Mesodermal cell (in vitro differentiated cells): ENCODE data around the gene GRIN3B.
A peak's percentile ranks its signal among the peaks of the same experiment; 100 is the strongest.

ENCODE experiments used
- H3K27ac ChIP-seq: 2 replicates; pipeline ENCODE4 v1.7.0; 2013; ENCODE audit warnings: mild to moderate bottlenecking, low read depth, low read length, moderate library complexity; ENCODE audit not compliant: severe bottlenecking
- H3K36me3 ChIP-seq: 2 replicates; pipeline ENCODE4 v1.7.1; 2013; ENCODE audit warnings: mild to moderate bottlenecking, low read length, moderate library complexity; ENCODE audit not compliant: control insufficient read depth, insufficient read depth
- H3K4me1 ChIP-seq: one replicate; pipeline ENCODE4 v1.7.1; 2013; ENCODE audit warnings: mild to moderate bottlenecking, low read length; ENCODE audit not compliant: insufficient read depth, control insufficient read depth, poor library complexity, severe bottlenecking
- H3K4me3 ChIP-seq: 2 replicates; pipeline ENCODE4 v1.7.0; 2013; ENCODE audit warnings: low read length, control low read depth, mild to moderate bottlenecking; ENCODE audit not compliant: insufficient read depth, poor library complexity, severe bottlenecking; ENCODE audit errors: extremely low read depth
- H3K9me3 ChIP-seq: 2 replicates; pipeline ENCODE4 v1.7.1; 2013; ENCODE audit warnings: mild to moderate bottlenecking, low read length, moderate library complexity; ENCODE audit not compliant: control insufficient read depth
- WGBS, 2 experiments: methylation state at CpG; one replicate each; pipeline ENCODE4 v1.1.5; 2013; ENCODE audit warnings: missing lambda C conversion rate in 2 of 2; ENCODE audit not compliant: insufficient coverage in 2 of 2; 5-methylcytosine and 5-hydroxymethylcytosine counted together

Gene GRIN3B

DNA sequence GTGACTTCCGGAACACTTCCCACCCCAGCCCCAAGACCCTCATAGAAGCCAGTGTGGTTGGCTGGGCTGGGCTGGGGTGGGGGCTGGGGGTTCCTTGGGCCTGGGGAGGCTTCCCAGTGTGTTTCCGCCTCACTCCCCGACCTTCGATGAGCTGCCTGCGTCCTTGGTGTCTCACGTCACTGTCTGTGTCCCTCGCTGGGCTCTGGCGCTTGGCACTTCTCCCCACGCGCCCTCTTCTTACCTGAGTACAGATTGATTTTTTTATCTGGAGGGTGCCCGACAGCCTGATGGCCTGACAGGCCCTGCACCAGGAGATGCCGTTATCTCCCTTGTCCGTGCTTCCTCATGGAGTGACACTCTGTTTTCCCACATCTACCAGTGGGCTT lies 7.6 kb upstream of the GRIN3B start:
- peaks cover 3% of the 10 kb centered on the region for H3K4me1 ChIP-seq
- H3K9me3 ChIP-seq = no peaks in the 10 kb centered on the region
- WGBS, 2 experiments = 96 to 99% methylated on average over 10 to 12 of the region's 13 CpGs
- H3K27ac ChIP-seq = no peak overlapping the region
- peaks cover 50% of the 10 kb centered on the region for H3K36me3 ChIP-seq
- H3K4me3 ChIP-seq = no peak overlapping the region

DNA sequence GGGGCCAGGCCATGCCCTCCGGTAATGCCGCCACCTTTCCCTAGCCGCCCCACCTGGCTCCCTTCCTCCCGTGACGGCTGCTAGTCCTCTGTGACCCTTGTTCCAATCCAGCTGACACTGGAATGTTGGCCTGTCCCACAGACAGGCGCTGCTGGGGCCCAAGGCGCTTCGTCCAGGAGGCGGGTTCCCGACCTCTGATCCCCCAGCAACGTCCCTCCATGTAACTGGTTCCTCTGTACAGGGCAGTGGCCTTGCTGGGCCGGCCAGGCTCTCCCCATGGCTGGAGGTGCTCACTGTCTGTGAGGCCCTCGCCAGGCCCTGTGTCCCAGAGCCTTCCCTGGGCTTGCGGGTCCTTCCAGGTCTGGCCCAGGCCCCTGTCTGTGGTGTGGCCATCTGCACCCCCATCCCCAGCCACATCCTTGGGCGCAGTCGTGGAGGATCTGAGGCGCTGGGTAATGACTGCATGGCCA lies 6.8 kb upstream of the GRIN3B start:
- Histone ChIP-seq H3K4me3 (no peak overlapping the region), H3K9me3 (no peaks in the 10 kb centered on the region), H3K27ac (no peak overlapping the region), H3K36me3 (peaks cover 46% of the 10 kb centered on the region), H3K4me1 (peaks cover 3% of the 10 kb centered on the region)
- WGBS, 2 experiments = 93 to 95% methylated on average over 11 to 17 of the region's 17 CpGs

DNA sequence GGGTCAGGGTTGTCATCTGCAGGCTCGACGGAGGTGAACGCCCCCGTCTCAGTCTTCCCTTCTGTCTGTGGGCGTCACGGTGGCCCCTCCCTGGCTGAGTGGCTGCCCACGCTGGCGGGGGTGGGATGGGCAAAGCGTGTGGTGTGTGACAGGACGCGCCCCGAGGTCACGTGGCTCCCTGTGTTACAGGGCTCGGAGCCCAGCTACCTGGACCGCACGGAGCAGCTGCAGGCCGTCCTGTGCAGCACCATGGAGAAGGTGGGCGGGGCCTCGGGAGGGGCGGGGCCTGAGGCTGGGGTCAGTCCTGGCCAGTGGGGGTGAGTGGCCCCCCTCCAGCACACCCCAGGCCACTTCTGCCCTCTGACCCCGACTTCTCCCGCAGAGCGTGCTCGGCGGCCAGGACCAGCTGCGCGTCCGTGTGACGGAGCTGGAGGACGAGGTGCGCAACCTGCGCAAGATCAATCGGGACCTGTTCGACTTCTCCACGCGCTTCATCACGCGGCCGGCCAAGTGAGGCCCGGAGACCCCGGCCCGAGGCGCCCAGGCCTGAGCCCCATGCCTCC lies 6.3 kb upstream of the GRIN3B start:
- Histone ChIP-seq H3K27ac (no peak overlapping the region), H3K36me3 (peaks cover 41% of the 10 kb centered on the region), H3K4me1 (peaks cover 3% of the 10 kb centered on the region), H3K4me3 (no peak overlapping the region), H3K9me3 (no peaks in the 10 kb centered on the region)
- WGBS, 2 experiments = 95 to 97% methylated on average over 33 to 41 of the region's 43 CpGs

DNA sequence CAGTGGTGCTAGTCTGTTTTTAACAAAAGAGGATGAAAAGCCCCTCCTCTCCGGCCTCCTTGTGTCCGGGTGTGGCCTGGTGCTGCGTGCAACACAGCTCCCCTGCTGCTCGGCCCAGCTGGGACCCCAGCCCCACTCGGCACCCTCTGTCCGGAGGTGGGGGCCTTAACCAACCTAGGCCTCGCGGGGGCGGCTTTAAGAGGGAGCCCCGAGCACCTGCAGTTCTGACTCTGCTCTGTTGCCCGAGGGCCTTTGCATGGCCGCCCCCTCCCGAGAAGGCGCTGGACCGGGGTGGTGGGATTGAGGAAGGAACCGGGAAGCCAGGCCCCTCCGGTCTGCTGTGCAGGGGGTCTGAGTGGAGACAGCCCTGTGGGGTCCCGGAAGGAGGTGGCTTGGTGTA lies 5.7 kb upstream of the GRIN3B start:
- WGBS, 2 experiments = 95 to 99% methylated on average over 16 of the region's 18 CpGs
- H3K36me3 ChIP-seq = peaks cover 39% of the 10 kb centered on the region
- peaks cover 3% of the 10 kb centered on the region for H3K4me1 ChIP-seq
- H3K27ac ChIP-seq = no peak overlapping the region
- H3K4me3 ChIP-seq = no peak overlapping the region
- H3K9me3 ChIP-seq = no peaks in the 10 kb centered on the region

DNA sequence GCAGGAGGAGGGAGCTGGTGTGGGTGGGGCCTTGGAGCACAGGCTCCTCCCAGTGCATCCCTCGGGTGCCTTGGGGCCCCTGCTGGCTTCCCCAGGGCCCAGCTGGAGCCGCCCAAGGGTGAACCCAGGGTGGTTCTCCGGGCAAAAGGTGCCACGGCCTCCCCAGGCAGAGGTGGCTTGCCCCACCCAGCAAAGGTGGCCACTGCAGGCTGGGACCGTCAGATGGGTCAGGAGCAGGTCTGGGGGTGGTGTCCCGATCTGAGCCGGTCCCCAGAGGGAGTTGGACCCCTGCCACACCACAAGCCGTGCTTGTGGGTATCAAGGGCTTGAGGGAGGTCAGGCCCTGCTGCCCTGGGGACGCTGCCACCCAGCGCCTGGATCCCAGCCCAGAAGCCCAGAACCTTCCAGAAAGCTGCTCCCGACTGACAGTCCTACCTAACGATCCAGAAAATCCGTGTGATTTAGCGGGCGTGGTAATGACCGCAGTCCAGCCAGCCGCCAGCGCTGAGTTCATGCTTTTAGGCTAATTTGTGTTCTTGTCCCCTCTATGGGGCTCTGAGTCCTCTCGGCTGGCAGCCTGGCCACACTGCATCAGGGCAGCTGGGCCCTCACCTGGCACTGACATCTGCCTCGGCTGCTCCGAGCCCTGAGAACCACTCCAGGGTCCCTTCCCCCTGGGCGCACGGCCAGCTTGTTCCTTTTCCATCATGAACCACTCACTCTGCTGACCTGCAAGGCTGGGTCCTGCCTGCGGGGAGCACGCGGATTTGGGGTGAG lies 5.0 kb upstream of the GRIN3B start:
- WGBS, 2 experiments = 96 to 97% methylated on average over 24 to 25 of the region's 26 CpGs
- H3K27ac ChIP-seq = no peak overlapping the region
- H3K36me3 ChIP-seq = peaks cover 32% of the 10 kb centered on the region
- H3K4me3 ChIP-seq = no peak overlapping the region
- peaks cover 3% of the 10 kb centered on the region for H3K4me1 ChIP-seq
- H3K9me3 ChIP-seq = no peaks in the 10 kb centered on the region

- Histone ChIP-seq H3K36me3 (peaks cover 22% of the 10 kb centered on the region), H3K4me3 (no peak overlapping the region), H3K27ac (no peak overlapping the region), H3K9me3 (no peaks in the 10 kb centered on the region), H3K4me1 (peaks cover 3% of the 10 kb centered on the region)
- 50 to 55% methylated on average over 59 to 64 of the region's 64 CpGs for WGBS, 2 experiments
Measured at GRCh38 chr19:996051-996838, 4.0 kb upstream of the GRIN3B start.

DNA sequence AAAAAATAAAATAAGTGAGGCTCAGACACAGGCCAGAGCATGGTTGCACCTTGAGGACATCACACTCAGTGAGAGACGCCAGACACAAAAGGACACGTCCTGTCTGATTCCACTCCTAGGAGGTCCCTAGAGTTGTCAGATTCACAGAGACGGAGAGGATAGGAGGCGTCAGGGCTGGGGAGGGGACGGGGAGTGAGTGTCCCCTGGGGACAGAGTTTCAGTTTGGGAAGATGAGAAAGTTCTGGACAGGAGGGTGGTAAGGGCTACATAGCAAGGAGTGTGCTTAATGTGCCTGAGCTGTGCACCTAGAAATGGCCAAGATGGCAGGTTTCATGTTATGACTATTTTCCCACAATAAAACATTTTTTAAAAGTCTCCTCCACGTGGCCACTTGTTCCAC lies 2.2 kb upstream of the GRIN3B start:
- Histone ChIP-seq H3K27ac (no peak overlapping the region), H3K4me3 (no peak overlapping the region), H3K36me3 (peaks cover 13% of the 10 kb centered on the region), H3K9me3 (no peaks in the 10 kb centered on the region), H3K4me1 (peaks cover 3% of the 10 kb centered on the region)
- 49 to 65% methylated on average over 5 to 6 of the region's 6 CpGs for WGBS, 2 experiments

DNA sequence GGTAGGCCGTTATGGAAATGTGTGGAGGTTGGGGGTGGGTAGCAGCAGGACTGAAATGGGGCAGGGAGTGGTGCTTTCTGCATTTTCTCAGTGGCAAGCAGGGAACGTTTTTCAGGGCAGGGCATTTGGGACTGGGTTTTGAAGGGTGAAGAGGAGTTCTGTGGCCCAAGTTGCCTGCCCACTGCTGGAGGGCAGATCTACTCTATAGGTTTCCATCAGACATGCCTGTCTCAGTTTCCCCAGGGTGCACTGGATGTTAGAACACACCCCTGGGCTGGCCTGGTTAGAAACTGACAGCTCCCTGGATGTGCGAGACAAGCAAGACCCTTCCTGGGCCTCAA lies 870 bp upstream of the GRIN3B start:
- peaks cover 7% of the 10 kb centered on the region for H3K36me3 ChIP-seq
- H3K4me1 ChIP-seq = peaks cover 3% of the 10 kb centered on the region
- 71 to 90% methylated on average over 2 to 3 of the region's 3 CpGs for WGBS, 2 experiments
- H3K4me3 ChIP-seq = no peak overlapping the region
- no peak overlapping the region for H3K27ac ChIP-seq
- no peaks in the 10 kb centered on the region for H3K9me3 ChIP-seq

GRCh38 chr19:1000591-1001537 lies 645 bp downstream of the GRIN3B start:
- Histone ChIP-seq H3K9me3 (no peaks in the 10 kb centered on the region), H3K4me3 (peak overlapping the region; percentile 33), H3K27ac (no peak overlapping the region), H3K4me1 (no peaks in the 10 kb centered on the region), H3K36me3 (no peaks in the 10 kb centered on the region)
- WGBS, 2 experiments = 5 to 11% methylated on average over 46 to 62 of the region's 73 CpGs

GRCh38 chr19:1001538-1002166 lies 1.4 kb downstream of the GRIN3B start:
- no peaks in the 10 kb centered on the region for H3K9me3 ChIP-seq
- H3K27ac ChIP-seq = no peak overlapping the region
- no peak overlapping the region for H3K4me3 ChIP-seq
- H3K36me3 ChIP-seq = no peaks in the 10 kb centered on the region
- 1 to 5% methylated on average over 10 to 12 of the region's 20 CpGs for WGBS, 2 experiments
- no peaks in the 10 kb centered on the region for H3K4me1 ChIP-seq
